ENCODE data around the gene RNF212. TPM values are rescaled to one million over a fixed set of nuclear protein-coding genes. Genes with fewer than 3 reads are reported as not detected.

Gene RNF212
- total RNA-seq, result 0.30 and 0.34 TPM in 2 replicates

GRCh38 chr4:1113311-1114009, at the start of gene RNF212:
Gene RNF212, minus strand, starts transcription at chr4:1113564. Its CDS starts 100 bp downstream, at chr4:1113464.

Other genes with a start within 250 kb of the RNF212 start
- 76.9 and 95.8 TPM in 2 replicates for gene GAK, start 181.2 kb downstream of the RNF212 start, total RNA-seq
- gene TMEM175, start 181.1 kb downstream of the RNF212 start, total RNA-seq, result 15.9 and 16.6 TPM in 2 replicates
- 7.7 TPM in 2 replicates for gene DGKQ, start 140.0 kb downstream of the RNF212 start, total RNA-seq
- gene IDUA, start 126.5 kb downstream of the RNF212 start, total RNA-seq, result 1.0 and 4.8 TPM in 2 replicates
- not detected in 2 replicates for gene SLC26A1, start 120.2 kb downstream of the RNF212 start, total RNA-seq
- gene FGFRL1, start 101.9 kb downstream of the RNF212 start, total RNA-seq, result 37.0 and 37.3 TPM in 2 replicates
- gene SPON2, start 59.0 kb upstream of the RNF212 start, total RNA-seq, result 295 and 321 TPM in 2 replicates
- gene CTBP1, start 135.6 kb upstream of the RNF212 start, total RNA-seq, result 196 and 202 TPM in 2 replicates
- gene MAEA, start 176.3 kb upstream of the RNF212 start, total RNA-seq, result 71.2 and 73.8 TPM in 2 replicates
- 5.2 and 5.4 TPM in 2 replicates for gene UVSSA, start 233.6 kb upstream of the RNF212 start, total RNA-seq

All from bronchus fibroblast of lung (primary cell).